ENCODE results near the gene ZNF32. TPM values are rescaled to one million over a fixed set of nuclear protein-coding genes. Genes with fewer than 3 reads are reported as not detected.
"Not testable (repeated sequence)": the region's sequence is repeated elsewhere in the genome, so short reads cannot be mapped to it uniquely, and the experiment has no call there.

The ZNF32 gene
- total RNA-seq, 1 donor from 2014 or later = 46.2 TPM

- no peak for DNase-seq (ENCODE audit: low spot score)
These were observed 19.7 kb downstream of the ZNF32 start for GRCh38 chr10:43628956-43629355.

GRCh38 chr10:43627942-43628341 lies 20.7 kb downstream of the ZNF32 start:
- no peak for DNase-seq (ENCODE audit: low spot score)

GRCh38 chr10:43623351-43623750 lies 25.3 kb downstream of the ZNF32 start:
- DNase-seq (ENCODE audit: low spot score) = no peak

GRCh38 chr10:43622038-43622437 lies 26.6 kb downstream of the ZNF32 start:
- no peak for DNase-seq (ENCODE audit: low spot score)

- no peak for DNase-seq (ENCODE audit: low spot score)
These were observed 29.3 kb downstream of the ZNF32 start for GRCh38 chr10:43619368-43619767.

GRCh38 chr10:43616697-43617370 lies 31.8 kb downstream of the ZNF32 start:
- no peak for DNase-seq (ENCODE audit: low spot score)

GRCh38 chr10:43610636-43611035 lies 38.0 kb downstream of the ZNF32 start:
- DNase-seq (ENCODE audit: low spot score) = no peak

- DNase-seq (ENCODE audit: low spot score) = no peak
These were observed 41.5 kb downstream of the ZNF32 start for GRCh38 chr10:43607199-43607573.

GRCh38 chr10:43606323-43607198 lies 42.1 kb downstream of the ZNF32 start, which contains the start of gene ZNF485:
Gene ZNF485, plus strand, starts transcription at chr10:43606438. Its CDS starts 613 bp downstream, at chr10:43607051.
- DNase-seq (ENCODE audit: low spot score) = peak; percentile 63

- no peak for DNase-seq (ENCODE audit: low spot score)
These were observed 42.8 kb downstream of the ZNF32 start for GRCh38 chr10:43605850-43606322.

- DNase-seq (ENCODE audit: low spot score) = not testable (repeated sequence)
These were observed 47.1 kb downstream of the ZNF32 start for GRCh38 chr10:43601576-43601975.

- no peak for DNase-seq (ENCODE audit: low spot score)
These were observed 49.3 kb downstream of the ZNF32 start for GRCh38 chr10:43599333-43599732.

- no peak for DNase-seq (ENCODE audit: low spot score)
These were observed 50.2 kb downstream of the ZNF32 start for GRCh38 chr10:43598446-43598845.

GRCh38 chr10:43596546-43596945 lies 52.1 kb downstream of the ZNF32 start:
- no peak for DNase-seq (ENCODE audit: low spot score)

GRCh38 chr10:43595739-43596298 lies 52.9 kb downstream of the ZNF32 start:
- DNase-seq (ENCODE audit: low spot score) = no peak

- peak; percentile 65 for DNase-seq (ENCODE audit: low spot score)
These were observed 53.6 kb downstream of the ZNF32 start for GRCh38 chr10:43594944-43595589.

Other genes starting within 250 kb of the ZNF32 start
- 184 TPM for gene HNRNPF, start 239.7 kb downstream of the ZNF32 start, total RNA-seq
- 5.9 TPM for gene ZNF487, start 211.8 kb downstream of the ZNF32 start, total RNA-seq
- gene ZNF239, start 74.3 kb downstream of the ZNF32 start, total RNA-seq = 3.3 TPM
- gene ZNF485, start 42.4 kb downstream of the ZNF32 start, total RNA-seq = 3.3 TPM

Data from mucosa of gallbladder (tissue), 1 donor.